ENCODE results near the gene POLR3E. TPM values are rescaled to one million over a fixed set of nuclear protein-coding genes. Genes with fewer than 3 reads are reported as not detected.

POLR3E gene
- total and polyA plus RNA-seq, 12 donors, result 22.3 to 40.7 (median 30.6) TPM

DNA sequence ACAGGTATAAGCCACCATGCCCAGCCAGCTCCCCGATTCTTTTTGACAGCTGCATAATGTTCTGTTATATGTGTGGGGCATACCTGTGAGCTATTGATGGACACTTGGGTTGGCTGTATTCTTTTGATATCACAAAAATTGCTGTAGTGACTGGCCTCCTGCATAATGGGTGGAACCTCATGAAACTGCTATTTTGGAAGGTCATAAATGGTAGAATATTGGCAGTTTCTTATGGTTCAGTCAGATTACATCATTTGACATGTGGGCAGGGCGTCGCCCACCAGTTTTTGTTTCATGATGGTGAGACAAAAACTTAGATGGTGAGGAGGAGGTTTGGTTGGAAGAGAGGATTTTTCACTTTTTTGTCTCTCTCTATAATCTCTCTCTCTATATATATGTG, 26.7 kb upstream of the POLR3E start:
- intact Hi-C loops (cut with DNase I), result no loop called here
- H3K27me3 ChIP-seq, result no peaks in the 10 kb centered on the region
- H3K9me3 ChIP-seq, result no peaks in the 10 kb centered on the region
- H3K4me1 ChIP-seq, result no peaks in the 10 kb centered on the region
- no peak overlapping the region for H3K27ac ChIP-seq
- DNase-seq, result no peak
- no peak for ATAC-seq
- 94 to 95% methylated on average over 3 of the region's 3 CpGs for WGBS, 2 donors
- peaks cover 0 to 100% (median 23%) of the 10 kb centered on the region in 9 donors for H3K36me3 ChIP-seq
- TF ChIP-seq, protein P1, sequence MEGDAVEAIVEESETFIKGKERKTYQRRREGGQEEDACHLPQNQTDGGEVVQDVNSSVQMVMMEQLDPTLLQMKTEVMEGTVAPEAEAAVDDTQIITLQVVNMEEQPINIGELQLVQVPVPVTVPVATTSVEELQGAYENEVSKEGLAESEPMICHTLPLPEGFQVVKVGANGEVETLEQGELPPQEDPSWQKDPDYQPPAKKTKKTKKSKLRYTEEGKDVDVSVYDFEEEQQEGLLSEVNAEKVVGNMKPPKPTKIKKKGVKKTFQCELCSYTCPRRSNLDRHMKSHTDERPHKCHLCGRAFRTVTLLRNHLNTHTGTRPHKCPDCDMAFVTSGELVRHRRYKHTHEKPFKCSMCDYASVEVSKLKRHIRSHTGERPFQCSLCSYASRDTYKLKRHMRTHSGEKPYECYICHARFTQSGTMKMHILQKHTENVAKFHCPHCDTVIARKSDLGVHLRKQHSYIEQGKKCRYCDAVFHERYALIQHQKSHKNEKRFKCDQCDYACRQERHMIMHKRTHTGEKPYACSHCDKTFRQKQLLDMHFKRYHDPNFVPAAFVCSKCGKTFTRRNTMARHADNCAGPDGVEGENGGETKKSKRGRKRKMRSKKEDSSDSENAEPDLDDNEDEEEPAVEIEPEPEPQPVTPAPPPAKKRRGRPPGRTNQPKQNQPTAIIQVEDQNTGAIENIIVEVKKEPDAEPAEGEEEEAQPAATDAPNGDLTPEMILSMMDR (IDR thresholded peaks at IDR 0.05), result no peak
- H3K4me3 ChIP-seq, result no peak overlapping the region

DNA sequence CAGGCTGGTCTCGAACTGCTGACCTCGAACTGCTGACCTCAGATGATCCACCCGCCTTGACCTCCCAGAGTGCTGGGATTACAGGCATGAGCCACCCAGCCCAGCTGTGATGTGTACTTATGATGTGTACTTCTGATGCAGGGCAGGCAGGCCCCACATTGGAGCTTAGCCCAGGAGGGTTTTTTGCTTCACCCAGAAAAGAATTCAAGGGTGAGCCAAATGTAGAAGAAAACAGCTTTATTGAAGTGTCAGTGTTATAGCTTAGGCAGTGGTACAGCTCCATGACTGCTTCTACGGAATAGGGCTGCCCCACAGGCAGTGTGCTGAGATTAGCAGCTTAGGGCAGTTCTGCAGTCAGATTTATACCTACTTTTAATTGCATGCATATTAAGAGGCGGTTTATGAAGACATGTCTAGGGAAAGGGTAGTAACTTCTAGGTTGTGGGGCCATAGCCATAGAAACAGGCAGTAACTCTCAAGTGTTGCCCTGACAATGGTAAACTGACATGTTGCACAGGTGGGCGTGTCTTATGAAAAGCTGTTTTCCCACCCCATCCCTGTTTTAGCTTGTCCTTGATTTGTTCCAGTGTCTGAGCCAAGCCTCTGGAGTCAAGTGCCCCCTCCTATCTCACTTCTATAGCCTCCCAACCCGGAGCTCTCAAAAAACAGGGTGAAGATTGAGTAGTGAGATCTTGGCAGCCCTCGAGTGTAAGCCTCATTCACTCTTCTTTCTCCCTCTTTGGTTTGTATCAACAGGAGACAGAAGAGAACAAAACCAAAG, 24.1 kb upstream of the POLR3E start:
- Histone ChIP-seq H3K9me3 (no peaks in the 10 kb centered on the region), H3K36me3 (peaks cover 0 to 100% (median 19%) of the 10 kb centered on the region in 9 donors), H3K4me3 (no peak overlapping the region), H3K27me3 (no peaks in the 10 kb centered on the region), H3K27ac (peak overlapping the region in 1 of 10 donors; percentile 4), H3K4me1 (no peaks in the 10 kb centered on the region)
- DNase-seq (no peak), ATAC-seq (peak in 5 of 8 donors; percentile 37 to 86 (median 73))
- 53 to 70% methylated on average over 8 of the region's 8 CpGs for WGBS, 2 donors
- intact Hi-C loops (cut with DNase I), result no loop called here
- TF ChIP-seq, protein P1 (IDR thresholded peaks at IDR 0.05), result no peak

DNA sequence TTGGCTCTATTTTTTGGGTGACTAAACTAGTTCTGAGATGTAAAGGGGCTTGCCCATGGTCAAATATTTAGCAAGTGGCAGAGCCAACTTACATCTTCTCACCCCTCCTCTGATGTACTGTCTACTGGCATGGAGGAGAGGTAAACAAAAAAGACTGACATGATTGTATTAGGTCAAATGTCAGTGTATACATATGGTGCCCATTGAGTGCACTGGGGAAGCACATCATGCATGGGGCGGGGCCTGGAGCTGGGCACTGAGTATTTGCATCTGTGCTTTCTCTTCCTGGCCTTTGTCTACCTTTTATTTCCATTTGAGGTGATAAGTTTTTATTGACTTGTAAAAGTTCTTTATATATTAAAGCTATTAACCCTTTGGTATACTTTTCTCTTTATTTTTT, 22.3 kb upstream of the POLR3E start:
- Histone ChIP-seq H3K27me3 (no peaks in the 10 kb centered on the region), H3K4me1 (no peaks in the 10 kb centered on the region), H3K9me3 (no peaks in the 10 kb centered on the region), H3K4me3 (no peak overlapping the region), H3K27ac (no peak overlapping the region), H3K36me3 (peaks cover 0 to 99% (median 16%) of the 10 kb centered on the region in 9 donors)
- intact Hi-C loops (cut with DNase I), result no loop called here
- ATAC-seq, result no peak
- TF ChIP-seq, protein P1 (IDR thresholded peaks at IDR 0.05), result no peak
- no peak for DNase-seq
- 100% methylated on average over 1 of the region's 1 CpG for WGBS, 2 donors

DNA sequence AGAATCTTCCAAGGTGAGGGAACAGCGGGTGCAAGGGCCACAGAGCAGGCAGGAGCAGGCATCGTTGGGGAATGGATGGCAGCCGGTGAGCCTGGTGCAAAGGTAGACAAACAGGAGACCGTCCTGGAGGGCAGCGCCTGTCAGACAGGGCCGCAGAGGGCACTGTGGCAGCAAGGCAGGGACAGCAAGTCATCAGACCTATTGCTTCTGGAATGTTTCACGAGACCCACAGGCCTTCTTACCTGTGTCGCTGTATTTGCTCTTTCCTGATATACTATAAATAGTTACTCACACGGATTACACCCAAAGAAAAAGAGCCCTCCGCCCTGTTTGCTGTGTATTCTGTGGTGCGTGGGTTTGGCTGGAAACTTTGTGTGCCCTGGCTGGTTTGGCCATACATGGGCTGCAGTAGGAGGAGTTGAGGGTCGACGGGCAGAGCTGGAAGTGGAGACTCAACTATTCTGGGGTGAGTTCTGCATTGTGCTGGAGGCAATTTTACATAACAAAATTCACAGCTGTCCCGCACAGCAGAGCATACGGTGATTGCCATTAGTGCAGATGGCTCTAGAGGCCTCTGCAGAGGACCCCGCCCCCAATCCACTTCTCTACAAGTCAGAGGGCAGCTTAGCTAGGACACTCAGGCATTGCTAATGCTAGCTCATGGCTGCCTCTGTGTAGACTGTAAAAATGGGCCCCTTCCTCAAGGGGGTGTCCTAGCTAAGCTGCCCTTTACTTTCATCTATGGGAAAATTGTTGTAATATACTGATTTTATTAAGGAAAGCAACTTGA, 18.6 kb upstream of the POLR3E start:
- Histone ChIP-seq H3K36me3 (peaks cover 0 to 100% (median 34%) of the 10 kb centered on the region in 9 donors), H3K9me3 (peaks cover 0 to 4% (median 0%) of the 10 kb centered on the region in 11 donors), H3K4me3 (no peak overlapping the region), H3K27me3 (no peaks in the 10 kb centered on the region), H3K27ac (no peak overlapping the region), H3K4me1 (no peaks in the 10 kb centered on the region)
- DNase-seq (no peak), ATAC-seq (no peak)
- TF ChIP-seq, protein P1 (IDR thresholded peaks at IDR 0.05), result no peak
- intact Hi-C loops (cut with DNase I), result no loop called here
- 72 to 82% methylated on average over 16 of the region's 16 CpGs for WGBS, 2 donors

Measured in heart right ventricle (tissue), 16 donors.